ENCODE data around the gene DIRAS1. TPM values are rescaled to one million over a fixed set of nuclear protein-coding genes. Genes with fewer than 3 reads are reported as not detected.

Gene DIRAS1
- total and polyA plus RNA-seq, 2 experiments from 2014 or later: 2.6 to 4.9 TPM

GRCh38 chr19:2732883-2733282 is 11.7 kb upstream of the DIRAS1 start:
- no peaks in the 10 kb centered on the region for H3K9me2 ChIP-seq (ENCODE audit: insufficient read depth)
- H3K9ac ChIP-seq: no peak overlapping the region
- H3K4me2 ChIP-seq (ENCODE audit: unreplicated experiment): no peak overlapping the region
- H3F3A ChIP-seq (ENCODE audit: insufficient read depth): no peaks in the 10 kb centered on the region
- no peaks in the 10 kb centered on the region for H4K20me1 ChIP-seq (ENCODE audit: insufficient read depth)
- in situ Hi-C loops (cut with MboI): no loop called here
- no peaks in the 10 kb centered on the region; the same call in 1 of the 2 replicates for H3K36me3 ChIP-seq (ENCODE audit: low read depth)
- no peak overlapping the region for H3K4me3 ChIP-seq
- no peak for TF ChIP-seq EZH2phosphoT487 (IDR thresholded peaks at IDR 0.05; ENCODE audit: insufficient read depth, low read depth)
- no peak for TF ChIP-seq EZH2 (IDR thresholded peaks at IDR 0.05; ENCODE audit: insufficient read depth, poor library complexity, severe bottlenecking)
- no peaks in the 10 kb centered on the region for H3K27me3 ChIP-seq (replicated peaks; ENCODE audit: insufficient read depth)
- no peak overlapping the region for H2AFZ ChIP-seq
- no peaks in the 10 kb centered on the region for H3K4me1 ChIP-seq (ENCODE audit: insufficient read depth)
- 95 to 96% methylated on average over 32 to 38 of the region's 38 CpGs for WGBS, 2 experiments (ENCODE audit: low coverage in 1 of 2, low lambda C conversion rate in 2 of 2, missing lambda C conversion rate in 2 of 2)
- no peaks in the 10 kb centered on the region for H3K9me3 ChIP-seq (ENCODE audit: low read depth)
- H3K27ac ChIP-seq: no peak overlapping the region
- no peak for DNase-seq
- H3K79me2 ChIP-seq (ENCODE audit: insufficient read depth): 0 out of 2 replicates have a peak, but pooled peaks cover 5% of the 10 kb centered on the region

- Histone ChIP-seq H3K9me3 (ENCODE audit: low read depth) (no peaks in the 10 kb centered on the region), H4K20me1 (ENCODE audit: insufficient read depth) (no peaks in the 10 kb centered on the region), H3K4me2 (ENCODE audit: unreplicated experiment) (no peak overlapping the region), H3K4me1 (ENCODE audit: insufficient read depth) (no peaks in the 10 kb centered on the region), H3K4me3 (no peak overlapping the region), H3F3A (ENCODE audit: insufficient read depth) (no peaks in the 10 kb centered on the region), H3K79me2 (ENCODE audit: insufficient read depth) (no peaks in the 10 kb centered on the region), H3K9ac (no peak overlapping the region), H3K27ac (no peak overlapping the region), H3K36me3 (ENCODE audit: low read depth) (no peaks in the 10 kb centered on the region; the same call in 1 of the 2 replicates), H3K27me3 (replicated peaks; ENCODE audit: insufficient read depth) (no peaks in the 10 kb centered on the region), H3K9me2 (ENCODE audit: insufficient read depth) (no peaks in the 10 kb centered on the region), H2AFZ (no peak overlapping the region)
- in situ Hi-C loops (cut with MboI): no loop called here
- no peak for DNase-seq
- WGBS, 2 experiments (ENCODE audit: low coverage in 1 of 2, low lambda C conversion rate in 2 of 2, missing lambda C conversion rate in 2 of 2): 92 to 95% methylated on average over 24 to 33 of the region's 33 CpGs
- no peak for TF ChIP-seq EZH2 (IDR thresholded peaks at IDR 0.05; ENCODE audit: insufficient read depth, poor library complexity, severe bottlenecking)
- no peak for TF ChIP-seq EZH2phosphoT487 (IDR thresholded peaks at IDR 0.05; ENCODE audit: insufficient read depth, low read depth)
These were observed 11.1 kb upstream of the DIRAS1 start for GRCh38 chr19:2732157-2732725.

GRCh38 chr19:2731181-2731995 is 10.2 kb upstream of the DIRAS1 start:
- Histone ChIP-seq H3K4me2 (ENCODE audit: unreplicated experiment) (no peak overlapping the region), H3K9ac (no peak overlapping the region), H3K4me1 (ENCODE audit: insufficient read depth) (no peaks in the 10 kb centered on the region), H4K20me1 (ENCODE audit: insufficient read depth) (no peaks in the 10 kb centered on the region), H2AFZ (no peak overlapping the region), H3F3A (ENCODE audit: insufficient read depth) (no peaks in the 10 kb centered on the region), H3K27ac (no peak overlapping the region), H3K27me3 (replicated peaks; ENCODE audit: insufficient read depth) (no peaks in the 10 kb centered on the region), H3K4me3 (no peak overlapping the region), H3K36me3 (ENCODE audit: low read depth) (no peaks in the 10 kb centered on the region), H3K79me2 (ENCODE audit: insufficient read depth) (no peaks in the 10 kb centered on the region), H3K9me3 (ENCODE audit: low read depth) (no peaks in the 10 kb centered on the region), H3K9me2 (ENCODE audit: insufficient read depth) (no peaks in the 10 kb centered on the region)
- no peak for DNase-seq
- TF ChIP-seq EZH2phosphoT487 (IDR thresholded peaks at IDR 0.05; ENCODE audit: insufficient read depth, low read depth) (no peak), EZH2 (IDR thresholded peaks at IDR 0.05; ENCODE audit: insufficient read depth, poor library complexity, severe bottlenecking) (no peak)
- WGBS, 2 experiments (ENCODE audit: low coverage in 1 of 2, low lambda C conversion rate in 2 of 2, missing lambda C conversion rate in 2 of 2): 71 to 75% methylated on average over 35 to 40 of the region's 41 CpGs
- in situ Hi-C loops (cut with MboI): no loop called here

- 83 to 85% methylated on average over 26 of the region's 26 CpGs for WGBS, 2 experiments (ENCODE audit: low coverage in 1 of 2, low lambda C conversion rate in 2 of 2, missing lambda C conversion rate in 2 of 2)
- Histone ChIP-seq H3K79me2 (ENCODE audit: insufficient read depth) (no peaks in the 10 kb centered on the region), H3K4me3 (no peak overlapping the region), H3K4me1 (ENCODE audit: insufficient read depth) (no peaks in the 10 kb centered on the region), H3F3A (ENCODE audit: insufficient read depth) (no peaks in the 10 kb centered on the region), H3K27me3 (replicated peaks; ENCODE audit: insufficient read depth) (no peaks in the 10 kb centered on the region), H4K20me1 (ENCODE audit: insufficient read depth) (no peaks in the 10 kb centered on the region), H2AFZ (no peak overlapping the region), H3K4me2 (ENCODE audit: unreplicated experiment) (no peak overlapping the region), H3K36me3 (ENCODE audit: low read depth) (no peaks in the 10 kb centered on the region), H3K9me3 (ENCODE audit: low read depth) (no peaks in the 10 kb centered on the region), H3K9me2 (ENCODE audit: insufficient read depth) (no peaks in the 10 kb centered on the region), H3K9ac (no peak overlapping the region), H3K27ac (no peak overlapping the region)
- DNase-seq: no peak
- in situ Hi-C loops (cut with MboI): no loop called here
- TF ChIP-seq EZH2 (IDR thresholded peaks at IDR 0.05; ENCODE audit: insufficient read depth, poor library complexity, severe bottlenecking) (no peak), EZH2phosphoT487 (IDR thresholded peaks at IDR 0.05; ENCODE audit: insufficient read depth, low read depth) (no peak)
These were observed 9.0 kb upstream of the DIRAS1 start for GRCh38 chr19:2729943-2730818.
